Smooth muscle cell of trachea (primary cell): ENCODE measurements around the gene SPEF1. TPM values are rescaled to one million over a fixed set of nuclear protein-coding genes. Genes with fewer than 3 reads are reported as not detected.

Source experiments
- total RNA-seq: library from RNA; depleted of rRNA; stranded (reverse); fragments of >200 nt; gene quantifications from 2 replicates; pipeline ENCODE4 v1.2.1, GENCODE V29; 2014

The SPEF1 gene
- total RNA-seq, result 0.15 and 0.17 TPM in 2 replicates

DNA sequence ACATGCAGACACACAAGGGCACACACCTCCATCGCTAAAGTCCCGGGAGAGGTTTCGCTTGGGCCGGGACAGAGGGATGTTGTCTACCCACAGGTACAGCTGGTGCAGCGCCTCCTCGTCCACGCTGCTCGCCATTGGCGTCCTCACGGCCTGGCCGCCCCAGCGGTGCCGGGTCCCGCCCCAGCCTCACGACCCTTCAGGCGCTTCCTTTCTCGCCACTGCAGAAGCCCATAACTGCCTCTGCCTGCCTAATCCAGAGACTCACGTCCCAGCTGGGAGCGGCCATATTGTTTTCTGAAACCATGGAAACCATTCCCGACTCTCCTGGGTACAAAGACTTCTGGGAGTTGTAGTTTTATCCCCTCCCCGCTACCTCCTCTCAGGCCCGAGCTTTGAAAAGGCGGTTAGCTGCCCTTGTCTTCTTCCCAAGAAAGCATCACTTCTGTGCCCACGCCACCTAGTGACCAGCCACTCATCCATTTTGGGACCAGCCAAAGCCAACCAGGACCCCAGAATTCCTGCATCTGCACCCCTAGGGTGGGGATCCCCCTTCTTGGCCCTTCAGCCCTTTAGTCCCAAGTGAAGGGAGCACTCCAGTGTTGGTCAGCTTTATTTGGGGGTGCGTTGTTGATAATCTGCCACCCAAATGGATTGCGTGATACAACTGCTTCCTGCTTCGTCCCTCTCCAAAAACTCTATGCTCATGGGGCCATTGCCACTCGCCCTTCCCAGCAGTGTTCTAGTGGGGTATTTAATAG lies at the start of gene SPEF1:
Gene SPEF1 (minus strand): TSS at position 296 of the 758 bp plus-strand sequence. CDS start 161 bp downstream, at position 135.

GRCh38 chr20:3820048-3820900 lies 39.0 kb upstream of the SPEF1 start, which contains the start of gene AP5S1:
Gene AP5S1 (plus strand): TSS chr20:3820547. CDS start chr20:3822118, 1,571 bp downstream.

GRCh38 chr20:3795511-3796468 lies 14.5 kb upstream of the SPEF1 start, which contains the start of gene CDC25B:
Gene CDC25B (plus strand): TSS chr20:3796310. CDS start chr20:3796532, 222 bp downstream.

DNA sequence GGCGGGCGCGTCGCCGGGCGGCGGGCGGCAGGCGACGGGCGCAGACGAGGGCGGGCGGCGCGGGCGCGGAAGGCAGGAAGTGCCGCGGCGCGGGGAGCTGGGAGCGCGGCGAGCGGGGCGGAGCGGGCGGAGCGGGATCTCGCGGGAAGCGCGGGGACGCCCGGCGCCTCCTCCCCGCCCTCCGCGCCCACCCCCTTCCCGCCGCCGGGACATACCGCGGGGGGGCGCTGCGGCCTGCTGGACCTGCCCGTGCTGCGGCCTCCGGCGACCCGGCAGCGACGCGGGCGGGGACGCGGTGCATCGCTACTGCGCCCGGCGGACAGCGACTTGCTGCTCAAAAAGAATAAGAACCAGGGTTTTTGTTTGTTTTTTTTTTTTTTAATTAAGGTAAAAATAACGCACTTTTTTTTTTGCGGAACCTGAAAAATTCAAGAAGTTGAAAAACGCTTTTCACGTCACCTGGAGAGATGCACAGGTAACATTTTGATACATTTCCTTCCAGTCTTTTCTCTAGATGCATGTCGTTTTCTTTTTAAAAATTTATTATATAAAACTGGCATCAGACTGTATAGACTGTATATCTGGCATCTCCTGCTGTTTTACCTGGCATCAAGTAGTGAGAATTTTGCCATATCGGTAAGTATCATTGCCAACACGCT lies 5.5 kb upstream of the SPEF1 start, which contains the start of gene CENPB:
Gene CENPB (minus strand): TSS at position 76 of the 659 bp plus-strand sequence. CDS start 257 bp downstream, outside the sequence.

GRCh38 chr20:3767427-3768341 lies 13.6 kb downstream of the SPEF1 start, which contains the start of gene ADISSP:
Gene ADISSP (minus strand): TSS chr20:3767753. CDS start chr20:3760100, 7,653 bp downstream.

DNA sequence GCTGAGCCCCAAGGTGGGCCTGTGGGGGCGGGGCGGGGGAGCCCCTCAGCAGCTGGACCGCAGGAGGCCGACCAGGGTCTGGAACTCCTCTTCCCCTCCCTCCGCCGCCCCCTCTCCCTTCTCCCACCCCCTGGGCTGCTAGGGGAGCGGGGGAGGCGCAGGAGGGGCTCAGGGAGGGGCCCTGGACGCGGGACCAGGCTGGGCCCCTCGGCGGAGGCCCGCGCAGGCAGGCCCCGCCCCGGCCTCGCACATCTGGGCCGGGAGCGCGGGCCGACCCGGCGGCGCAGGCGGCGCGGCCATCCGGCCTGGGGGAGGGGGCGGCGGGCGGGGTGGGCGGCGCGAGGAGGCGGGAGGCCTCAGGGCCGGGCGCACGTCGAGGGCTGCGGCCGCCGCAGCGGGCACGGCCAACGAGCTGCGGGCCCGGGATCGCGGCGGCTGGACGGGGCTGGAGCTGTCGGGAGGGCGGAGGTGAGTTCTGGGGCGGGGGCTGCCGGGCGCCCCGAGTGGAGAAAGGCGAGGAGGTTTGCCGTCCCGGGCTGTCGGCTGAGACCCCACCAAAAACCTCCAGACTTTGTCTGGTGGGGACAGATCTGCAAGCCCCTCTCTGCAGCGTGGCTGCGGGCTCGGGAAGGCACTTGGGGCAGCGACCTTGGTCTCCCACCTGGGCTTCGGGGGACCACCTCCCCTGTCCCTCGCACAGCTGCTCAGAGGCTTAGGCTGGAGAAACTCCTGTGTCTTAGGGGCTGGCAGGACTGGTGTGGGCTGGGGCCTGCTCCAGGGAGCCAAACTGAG lies 48.7 kb downstream of the SPEF1 start, which contains the start of gene HSPA12B:
Gene HSPA12B (plus strand): TSS at position 359 of the 792 bp plus-strand sequence. CDS start 5,990 bp downstream, outside the sequence.

Other genes with a start within 250 kb of the SPEF1 start
- not detected in 2 replicates for gene GFRA4, start 118.0 kb downstream of the SPEF1 start, total RNA-seq
- 136 and 154 TPM in 2 replicates for gene ADAM33, start 99.4 kb downstream of the SPEF1 start, total RNA-seq
- gene SIGLEC1, start 68.8 kb downstream of the SPEF1 start, total RNA-seq, result not detected in 2 replicates
- 2.6 and 5.1 TPM in 2 replicates for gene HSPA12B, start 48.8 kb downstream of the SPEF1 start, total RNA-seq
- 40.5 and 41.7 TPM in 2 replicates for gene ADISSP, start 13.7 kb downstream of the SPEF1 start, total RNA-seq
- 149 and 205 TPM in 2 replicates for gene CENPB, start 5.3 kb upstream of the SPEF1 start, total RNA-seq
- gene CDC25B, start 14.9 kb upstream of the SPEF1 start, total RNA-seq, result 103 and 105 TPM in 2 replicates
- 23.0 and 32.7 TPM in 2 replicates for gene AP5S1, start 39.1 kb upstream of the SPEF1 start, total RNA-seq
- 25.2 and 31.3 TPM in 2 replicates for gene MAVS, start 65.4 kb upstream of the SPEF1 start, total RNA-seq
- 62.2 and 72.3 TPM in 2 replicates for gene PANK2, start 107.9 kb upstream of the SPEF1 start, total RNA-seq
- gene RNF24, start 234.1 kb upstream of the SPEF1 start, total RNA-seq, result 31.9 and 33.7 TPM in 2 replicates